Neural cell (in vitro differentiated cells): ENCODE data around the gene SPEF1.

Source experiments
- REST ChIP-seq: IDR thresholded peaks from 2 replicates; pipeline ENCODE4 v1.6.1; 2012; ENCODE audit warnings: borderline replicate concordance
- TAF1 ChIP-seq: IDR thresholded peaks from 2 replicates; pipeline ENCODE4 v1.6.1; 2012; ENCODE audit warnings: low read depth
- TF ChIP-seq, protein P1 (sequence below): fragments of 450-650 bp; IDR thresholded peaks from 2 replicates; pipeline ENCODE4 v1.5.1; 2014; ENCODE audit warnings: antibody characterized with exemption, mild to moderate bottlenecking, moderate library complexity; ENCODE audit not compliant: poor library complexity, severe bottlenecking

DNA sequence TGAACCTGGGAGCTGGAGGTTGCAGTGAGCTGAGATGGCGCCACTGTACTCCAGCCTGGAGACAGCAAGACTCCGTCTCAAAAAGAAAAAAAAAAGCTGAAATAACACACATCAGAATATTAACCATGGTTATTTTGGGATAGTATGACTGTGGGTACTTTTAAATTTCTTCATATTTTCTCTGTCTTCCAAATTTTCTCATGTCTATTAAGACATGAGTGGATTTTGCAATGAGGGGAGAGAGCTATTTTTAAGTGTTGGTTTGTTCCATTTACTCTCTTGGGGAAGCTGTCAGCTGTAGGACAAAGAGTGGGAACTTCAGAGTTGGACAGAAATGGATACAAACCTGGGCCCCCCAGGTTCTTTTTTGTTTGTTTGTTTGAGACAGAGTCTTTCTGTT is 24.0 kb downstream of the SPEF1 start:
- TF ChIP-seq, protein P1, sequence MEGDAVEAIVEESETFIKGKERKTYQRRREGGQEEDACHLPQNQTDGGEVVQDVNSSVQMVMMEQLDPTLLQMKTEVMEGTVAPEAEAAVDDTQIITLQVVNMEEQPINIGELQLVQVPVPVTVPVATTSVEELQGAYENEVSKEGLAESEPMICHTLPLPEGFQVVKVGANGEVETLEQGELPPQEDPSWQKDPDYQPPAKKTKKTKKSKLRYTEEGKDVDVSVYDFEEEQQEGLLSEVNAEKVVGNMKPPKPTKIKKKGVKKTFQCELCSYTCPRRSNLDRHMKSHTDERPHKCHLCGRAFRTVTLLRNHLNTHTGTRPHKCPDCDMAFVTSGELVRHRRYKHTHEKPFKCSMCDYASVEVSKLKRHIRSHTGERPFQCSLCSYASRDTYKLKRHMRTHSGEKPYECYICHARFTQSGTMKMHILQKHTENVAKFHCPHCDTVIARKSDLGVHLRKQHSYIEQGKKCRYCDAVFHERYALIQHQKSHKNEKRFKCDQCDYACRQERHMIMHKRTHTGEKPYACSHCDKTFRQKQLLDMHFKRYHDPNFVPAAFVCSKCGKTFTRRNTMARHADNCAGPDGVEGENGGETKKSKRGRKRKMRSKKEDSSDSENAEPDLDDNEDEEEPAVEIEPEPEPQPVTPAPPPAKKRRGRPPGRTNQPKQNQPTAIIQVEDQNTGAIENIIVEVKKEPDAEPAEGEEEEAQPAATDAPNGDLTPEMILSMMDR = no peak
- TF ChIP-seq TAF1 (no peak), REST (no peak)
